GM15510 (cell line): Measurements from ENCODE around the gene CNTNAP2.

ENCODE experiments used
- POLR2A ChIP-seq: IDR thresholded peaks from 3 replicates; pipeline ENCODE4 v1.6.1; 2011; ENCODE audit warnings: borderline replicate concordance; ENCODE audit not compliant: insufficient read length; ENCODE audit errors: extremely low read depth

The CNTNAP2 gene

DNA sequence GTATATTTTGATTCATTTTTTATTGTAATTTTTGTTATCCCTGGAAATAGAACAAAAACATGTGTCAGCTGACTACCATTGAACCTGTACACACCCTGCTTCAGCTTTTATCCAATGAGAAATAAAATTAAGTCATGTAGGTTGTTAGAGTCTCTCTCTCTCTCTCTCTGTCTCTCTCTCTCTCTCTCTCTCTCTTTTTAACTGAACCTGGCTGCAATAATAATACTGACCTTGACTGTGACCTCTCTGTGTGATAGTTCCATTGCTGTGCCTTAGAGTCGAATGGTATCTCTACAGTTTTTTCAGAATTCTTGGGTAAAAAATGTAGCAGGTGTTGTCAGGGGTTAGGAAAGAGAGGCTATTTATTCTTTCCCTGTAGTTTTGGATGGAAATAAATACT is 637.8 kb downstream of the CNTNAP2 start:
- no peak for TF ChIP-seq POLR2A

DNA sequence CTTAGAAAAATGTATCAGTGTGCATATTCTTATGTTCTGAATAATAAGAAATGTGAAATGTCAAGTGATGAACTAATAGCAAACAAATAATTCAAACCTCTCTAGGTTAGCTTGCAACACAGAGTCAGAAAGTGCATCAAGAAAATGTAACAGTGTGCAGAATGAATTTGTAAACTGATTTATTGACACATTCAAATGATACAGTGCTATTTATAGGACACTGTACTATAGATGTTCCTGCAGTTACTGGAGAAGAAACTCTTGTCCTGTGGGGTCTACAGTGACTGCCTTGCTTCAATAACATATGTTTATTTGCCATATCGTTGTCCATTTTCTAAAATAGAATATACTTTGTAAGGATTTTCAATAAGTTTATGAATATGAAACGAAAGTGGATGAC is 639.0 kb downstream of the CNTNAP2 start:
- no peak for TF ChIP-seq POLR2A

GRCh38 chr7:146764458-146764857 is 647.9 kb downstream of the CNTNAP2 start:
- no peak for TF ChIP-seq POLR2A

DNA sequence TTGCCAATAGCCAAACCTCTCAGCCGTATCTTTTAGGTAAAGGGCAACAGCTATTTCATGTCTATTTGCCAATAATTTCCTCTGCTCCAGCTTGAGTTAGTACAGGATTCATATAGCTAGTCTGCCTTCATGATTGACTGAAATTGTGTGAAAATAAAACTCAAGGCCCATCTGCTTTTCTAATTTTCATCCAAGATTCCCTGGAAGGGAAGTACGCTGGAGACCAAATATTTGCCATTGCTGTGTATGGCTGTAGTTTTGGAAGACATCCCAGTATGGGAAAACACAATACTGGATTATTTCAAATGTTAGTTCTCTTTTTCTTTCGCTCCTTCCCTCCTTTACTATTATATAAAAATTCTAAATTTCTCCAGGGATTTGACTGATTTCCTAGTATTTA is 652.4 kb downstream of the CNTNAP2 start:
- TF ChIP-seq POLR2A = no peak

GRCh38 chr7:146772601-146773000 is 656.0 kb downstream of the CNTNAP2 start:
- TF ChIP-seq POLR2A = no peak

DNA sequence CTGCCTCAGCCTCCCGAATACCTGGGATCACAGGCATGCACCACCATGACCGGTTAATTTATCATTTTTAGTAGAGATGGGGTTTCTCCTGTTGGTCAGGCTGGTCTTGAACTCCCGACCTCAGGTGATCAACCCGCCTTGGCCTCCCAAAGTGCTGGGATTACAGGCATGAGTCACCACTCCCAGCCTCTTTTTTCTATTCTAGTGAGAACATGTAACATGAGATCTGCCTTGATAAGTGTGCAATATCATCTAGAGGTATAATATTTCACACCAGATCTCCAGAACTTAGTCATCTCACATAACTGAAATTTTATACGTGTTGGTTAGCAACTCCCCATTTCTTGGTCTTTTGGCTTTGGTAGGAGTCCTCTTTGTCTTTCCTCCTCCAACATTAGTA is 656.9 kb downstream of the CNTNAP2 start:
- no peak for TF ChIP-seq POLR2A

DNA sequence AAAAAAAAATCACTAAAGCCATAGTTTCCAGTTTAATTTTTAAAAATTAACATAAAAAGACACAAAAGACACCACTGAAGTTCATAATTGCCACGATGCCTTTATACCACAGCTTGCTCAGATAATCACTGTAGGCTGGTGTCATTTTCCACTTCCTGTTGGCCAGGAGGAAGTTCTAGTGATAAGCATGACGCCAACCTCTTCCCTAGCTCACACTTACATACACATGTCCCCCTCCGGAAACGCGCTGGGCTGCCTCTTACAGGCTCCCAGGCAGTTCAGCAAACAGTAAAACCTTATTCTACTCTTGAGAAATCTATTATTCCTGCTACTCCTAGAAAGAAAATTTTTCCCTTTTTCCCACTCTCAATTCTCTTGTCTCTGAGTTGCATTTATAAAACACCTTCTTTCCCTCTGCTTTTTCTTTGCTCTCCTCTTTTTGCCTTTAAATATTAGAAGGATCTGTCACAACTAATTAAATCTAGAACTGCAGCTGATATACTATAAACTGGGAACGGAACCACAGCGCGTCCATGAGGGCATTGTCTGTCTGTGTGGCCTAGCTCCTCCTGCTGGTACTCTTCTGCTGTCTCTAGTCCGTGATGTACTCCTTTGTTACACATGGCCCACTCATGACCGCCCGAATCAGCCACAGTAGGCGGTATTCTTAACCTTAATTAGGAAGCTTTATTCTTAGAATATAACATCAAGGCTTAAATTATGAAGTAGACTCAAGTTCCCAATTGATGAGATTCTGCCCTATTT is 664.9 kb downstream of the CNTNAP2 start:
- TF ChIP-seq POLR2A = no peak

GRCh38 chr7:146787266-146787665 is 670.7 kb downstream of the CNTNAP2 start:
- no peak for TF ChIP-seq POLR2A

DNA sequence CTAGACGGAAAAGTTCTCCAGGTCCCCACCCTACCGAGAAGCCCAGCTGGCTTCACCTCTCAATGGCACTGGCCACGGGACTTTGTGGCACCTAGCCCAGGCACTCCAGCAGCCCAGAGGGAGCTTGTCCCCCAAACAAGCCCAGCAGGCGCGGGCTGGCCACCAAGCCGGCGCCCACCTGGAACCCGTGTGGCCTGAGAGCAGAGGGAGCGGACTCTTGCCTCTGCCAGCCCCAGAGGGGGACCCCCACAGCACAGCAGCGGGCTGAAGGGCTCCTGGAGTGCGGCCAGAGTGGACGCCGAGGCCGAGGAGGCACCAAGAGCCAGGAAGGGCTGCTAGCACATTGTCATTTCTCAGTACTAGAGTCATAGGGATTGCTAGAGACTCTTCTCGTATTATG is 671.4 kb downstream of the CNTNAP2 start:
- no peak for TF ChIP-seq POLR2A

DNA sequence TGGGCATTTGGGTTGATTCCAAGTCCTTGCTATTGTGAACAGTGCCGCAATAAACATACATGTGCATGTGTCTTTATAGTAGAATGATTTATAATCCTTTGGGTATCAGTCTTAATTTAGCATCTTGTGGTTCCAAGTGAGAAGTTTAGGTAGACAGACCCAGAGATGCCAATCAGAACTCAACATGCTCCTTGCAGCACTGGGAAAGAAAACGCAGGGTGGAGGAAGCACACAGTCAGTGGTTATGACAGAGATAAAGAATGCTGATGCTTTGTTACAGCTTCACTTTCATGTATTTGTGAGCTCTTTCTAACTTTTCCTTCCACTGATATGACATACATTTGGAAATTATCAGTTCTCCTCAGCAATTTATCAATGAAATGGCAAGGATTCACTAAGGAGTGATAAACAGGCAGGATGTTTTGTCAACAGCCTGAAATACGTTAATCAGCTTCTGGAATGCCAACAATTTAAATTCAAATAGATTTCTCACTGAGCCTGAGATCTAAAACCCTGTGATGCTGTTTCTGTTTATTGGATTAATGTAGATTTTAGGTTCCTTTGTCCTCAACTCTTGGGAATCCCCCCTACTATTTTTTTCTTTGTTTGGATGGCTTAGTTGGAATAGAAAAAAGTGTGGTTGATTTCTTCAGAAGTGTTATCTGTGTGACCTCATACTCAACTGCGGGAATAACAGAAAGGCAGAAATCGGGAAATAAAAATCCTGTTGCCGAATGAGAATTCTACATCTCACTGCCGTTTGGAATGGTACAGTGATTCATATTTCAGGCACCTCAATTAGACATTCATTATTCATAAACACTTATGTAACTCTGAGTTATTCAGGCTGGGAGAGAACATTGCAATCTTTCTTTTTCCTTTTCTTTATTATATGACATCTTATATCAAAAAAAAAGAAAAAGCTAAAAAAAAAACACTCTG is 675.0 kb downstream of the CNTNAP2 start:
- no peak for TF ChIP-seq POLR2A

DNA sequence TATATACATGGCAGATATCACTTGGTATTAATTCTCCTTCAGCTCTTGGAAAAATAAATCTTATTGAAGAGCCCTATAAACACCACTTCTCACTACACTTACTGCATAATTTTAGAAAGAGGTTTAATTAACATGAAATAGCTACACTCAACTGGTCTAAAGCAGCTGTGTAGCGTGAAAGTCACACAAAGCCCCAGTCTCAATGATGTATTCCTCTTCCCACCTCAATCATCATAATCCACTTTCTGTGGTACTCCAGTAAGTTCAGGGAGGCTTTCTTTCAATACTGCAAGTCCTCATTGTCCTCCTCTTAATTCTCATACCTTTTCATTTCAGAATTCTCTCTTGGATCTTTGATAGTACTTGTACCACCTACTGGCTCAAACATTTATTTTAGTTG is 688.0 kb downstream of the CNTNAP2 start:
- no peak for TF ChIP-seq POLR2A

DNA sequence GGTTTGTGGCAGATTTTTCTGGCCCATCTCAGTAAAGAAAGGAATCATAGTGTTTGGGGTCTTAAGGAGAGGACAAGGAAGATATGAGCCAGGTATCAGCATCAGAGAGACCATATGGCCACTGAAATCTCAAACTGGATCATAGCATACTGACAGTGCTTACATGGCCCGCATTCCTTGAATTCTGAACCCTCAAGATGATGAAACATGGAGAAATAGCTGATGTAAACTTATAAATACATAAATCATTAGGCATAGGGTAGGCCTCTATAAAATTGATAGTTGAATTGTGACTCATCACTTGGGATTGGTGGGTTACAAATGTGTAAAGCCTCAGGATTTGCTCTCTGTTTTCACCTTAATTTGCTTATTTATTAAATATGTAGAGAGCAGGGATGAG is 688.5 kb downstream of the CNTNAP2 start:
- TF ChIP-seq POLR2A = no peak

DNA sequence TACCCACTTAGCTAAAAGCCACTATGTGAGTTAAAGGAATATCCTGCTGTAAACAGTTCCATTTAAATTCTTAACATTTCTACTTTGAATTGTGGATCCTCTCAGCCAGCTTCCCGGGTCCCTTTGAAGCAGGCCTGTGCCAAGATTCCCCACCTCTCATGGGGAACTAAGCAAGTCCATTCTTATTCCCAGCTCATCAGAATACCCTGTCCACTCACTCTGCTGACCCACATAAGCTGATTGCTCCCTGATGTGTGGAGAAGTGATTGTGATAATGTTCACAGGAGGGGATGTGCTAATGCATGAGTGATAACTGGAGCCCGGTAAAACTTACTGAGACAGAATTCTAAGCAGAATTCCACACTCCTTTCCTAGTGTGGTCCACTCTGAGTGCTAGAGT is 709.7 kb downstream of the CNTNAP2 start:
- no peak for TF ChIP-seq POLR2A

DNA sequence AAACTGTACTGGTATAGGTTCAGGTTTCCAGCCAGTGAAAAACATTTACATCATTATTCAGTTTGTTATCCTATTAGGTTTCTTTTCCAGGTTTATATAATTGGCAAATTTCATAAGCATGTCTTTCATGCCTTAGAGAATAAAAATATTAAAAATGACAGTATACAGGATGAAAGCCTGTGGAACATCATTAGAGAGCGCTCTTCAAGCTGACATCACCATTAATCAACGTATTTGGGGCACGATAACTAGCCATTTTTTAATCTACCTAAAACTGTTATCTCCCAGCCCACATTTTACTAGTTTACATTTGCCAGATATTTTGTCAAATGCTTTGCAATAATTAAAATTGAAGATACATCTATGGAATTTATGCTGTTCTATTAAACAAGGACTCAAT is 714.1 kb downstream of the CNTNAP2 start:
- no peak for TF ChIP-seq POLR2A

GRCh38 chr7:146831875-146832274 is 715.3 kb downstream of the CNTNAP2 start:
- no peak for TF ChIP-seq POLR2A

GRCh38 chr7:146844405-146844804 is 727.8 kb downstream of the CNTNAP2 start:
- no peak for TF ChIP-seq POLR2A
